ENCODE measurements around the gene HS3ST3B1.

The HS3ST3B1 gene

GRCh38 chr17:14300575-14301278 lies at the start of gene HS3ST3B1:
Gene HS3ST3B1, plus strand, starts transcription at chr17:14301081. Its CDS starts 438 bp downstream, at chr17:14301519.
- peak; percentile 99 for DNase-seq

DNA sequence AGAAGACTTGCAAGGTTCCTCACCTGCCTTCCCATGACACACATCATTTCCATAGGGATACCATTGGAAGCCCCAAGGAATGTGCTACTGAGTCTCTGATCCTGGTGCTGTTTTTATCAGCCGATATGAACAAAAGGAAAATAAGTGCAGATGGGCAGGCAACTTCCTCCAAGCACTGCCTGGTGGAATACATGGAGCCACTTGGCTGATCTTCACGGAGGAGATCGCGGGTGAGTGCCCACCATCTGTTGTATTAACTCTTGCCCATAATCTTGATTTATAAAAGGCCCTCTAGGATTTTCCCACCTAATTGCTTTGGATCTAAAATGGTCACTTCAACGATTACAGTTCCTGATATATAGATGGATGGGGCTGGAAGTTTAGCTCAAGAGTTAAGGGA lies 39.5 kb upstream of the HS3ST3B1 start:
- DNase-seq, result no peak

- DNase-seq, result no peak
Measured at GRCh38 chr17:14268264-14268663, 32.6 kb upstream of the HS3ST3B1 start.

GRCh38 chr17:14269473-14269872 lies 31.4 kb upstream of the HS3ST3B1 start:
- no peak for DNase-seq

GRCh38 chr17:14270508-14270907 lies 30.4 kb upstream of the HS3ST3B1 start:
- no peak for DNase-seq

GRCh38 chr17:14276535-14277250 lies 24.2 kb upstream of the HS3ST3B1 start:
- DNase-seq, result no peak

GRCh38 chr17:14281530-14281929 lies 19.4 kb upstream of the HS3ST3B1 start:
- no peak for DNase-seq

DNA sequence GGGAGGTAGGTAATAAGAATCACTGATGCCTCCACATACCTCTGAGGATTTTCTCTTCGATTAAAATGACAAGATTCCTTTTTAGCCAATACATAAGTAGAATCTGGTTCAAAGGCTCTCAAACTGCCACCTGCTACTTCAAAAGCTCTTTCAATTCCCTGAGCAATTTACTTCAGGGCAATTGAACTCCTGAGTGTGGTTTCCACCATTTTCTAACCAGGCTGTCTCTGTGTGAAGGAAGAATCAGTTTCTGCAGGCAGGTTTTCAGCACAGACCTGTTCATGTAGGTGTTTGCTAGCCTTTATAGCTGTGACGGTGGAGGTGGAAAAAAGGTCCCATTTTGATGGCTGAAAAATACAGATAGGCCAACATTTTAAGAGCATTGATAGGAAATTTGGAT lies 18.2 kb upstream of the HS3ST3B1 start:
- DNase-seq, result no peak

DNA sequence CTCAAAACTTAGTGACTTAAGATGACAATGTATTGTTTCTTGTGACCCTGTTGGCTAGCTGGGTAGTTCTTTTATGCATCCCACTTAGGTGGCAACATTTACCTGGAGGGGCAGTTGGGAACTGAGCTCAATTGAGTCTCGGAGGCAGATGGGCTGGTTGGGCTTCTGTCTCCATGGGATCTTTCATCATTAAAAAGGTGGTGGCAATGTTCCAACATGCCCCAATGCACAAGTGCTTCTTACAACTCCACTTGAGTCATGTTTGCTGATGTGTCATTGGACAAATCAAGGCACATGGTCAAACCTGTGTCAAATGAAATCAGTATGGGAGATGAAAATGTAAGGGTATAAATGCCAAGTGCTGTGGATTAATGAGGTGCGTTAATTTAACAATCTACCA lies 11.7 kb upstream of the HS3ST3B1 start:
- DNase-seq, result no peak

GRCh38 chr17:14294876-14295275 lies 6.0 kb upstream of the HS3ST3B1 start:
- DNase-seq, result no peak

DNA sequence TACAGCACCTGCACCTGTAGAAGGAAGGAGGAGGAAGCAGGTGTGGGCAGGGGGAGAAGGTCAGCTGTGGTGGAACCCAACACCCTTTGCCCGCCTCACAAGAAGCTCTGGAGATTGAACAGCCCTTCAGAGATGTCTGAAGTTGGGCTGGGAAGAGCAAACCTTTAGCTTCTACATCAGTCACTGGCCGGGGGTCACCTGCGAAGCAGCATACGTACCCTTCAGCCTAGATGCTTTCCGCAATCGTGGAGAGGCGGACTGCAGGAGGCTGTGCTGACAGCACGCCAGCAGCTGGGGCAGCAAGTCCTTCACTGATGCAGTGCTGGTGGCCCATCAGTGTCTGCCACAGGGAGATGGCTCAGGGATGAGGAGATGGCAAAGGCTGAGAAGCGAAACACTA lies 5.2 kb upstream of the HS3ST3B1 start:
- no peak for DNase-seq

DNA sequence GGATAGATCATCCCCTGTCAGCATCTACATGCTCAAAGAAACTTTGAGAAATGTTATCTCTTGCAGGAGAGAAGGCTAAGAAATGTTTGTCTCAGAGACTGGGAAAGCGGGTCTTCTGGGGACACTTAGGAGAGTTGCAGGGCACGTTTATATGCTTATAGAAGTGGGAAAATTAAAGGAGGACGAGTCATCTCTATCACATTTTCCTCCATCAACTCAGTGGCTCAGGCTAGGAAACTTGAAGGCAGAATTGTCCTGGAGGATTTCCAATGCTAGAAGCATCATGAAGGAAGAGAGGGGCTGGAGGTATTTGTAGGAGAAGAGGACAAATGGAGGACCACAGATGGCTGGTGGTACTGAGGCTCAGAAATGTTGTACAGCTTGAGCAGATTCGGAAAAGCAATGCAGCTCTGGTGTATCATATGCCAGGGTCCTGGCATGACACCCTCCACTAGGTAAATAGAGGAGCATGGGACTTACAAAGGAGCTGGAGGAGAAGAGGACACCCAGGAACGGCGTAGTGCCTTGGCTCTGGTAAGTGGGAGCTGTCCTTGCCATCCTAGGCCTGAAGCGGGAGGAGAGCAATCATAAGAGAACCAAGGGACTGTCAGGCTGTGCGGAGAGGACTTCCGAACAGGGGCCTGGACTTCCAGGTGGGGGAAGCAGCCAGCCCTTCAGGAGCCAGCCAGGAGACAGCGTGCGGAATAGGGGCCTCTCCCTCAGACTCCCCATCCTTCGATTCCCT lies 4.5 kb upstream of the HS3ST3B1 start:
- DNase-seq, result no peak

GRCh38 chr17:14297161-14297851 lies 3.6 kb upstream of the HS3ST3B1 start:
- no peak for DNase-seq

DNA sequence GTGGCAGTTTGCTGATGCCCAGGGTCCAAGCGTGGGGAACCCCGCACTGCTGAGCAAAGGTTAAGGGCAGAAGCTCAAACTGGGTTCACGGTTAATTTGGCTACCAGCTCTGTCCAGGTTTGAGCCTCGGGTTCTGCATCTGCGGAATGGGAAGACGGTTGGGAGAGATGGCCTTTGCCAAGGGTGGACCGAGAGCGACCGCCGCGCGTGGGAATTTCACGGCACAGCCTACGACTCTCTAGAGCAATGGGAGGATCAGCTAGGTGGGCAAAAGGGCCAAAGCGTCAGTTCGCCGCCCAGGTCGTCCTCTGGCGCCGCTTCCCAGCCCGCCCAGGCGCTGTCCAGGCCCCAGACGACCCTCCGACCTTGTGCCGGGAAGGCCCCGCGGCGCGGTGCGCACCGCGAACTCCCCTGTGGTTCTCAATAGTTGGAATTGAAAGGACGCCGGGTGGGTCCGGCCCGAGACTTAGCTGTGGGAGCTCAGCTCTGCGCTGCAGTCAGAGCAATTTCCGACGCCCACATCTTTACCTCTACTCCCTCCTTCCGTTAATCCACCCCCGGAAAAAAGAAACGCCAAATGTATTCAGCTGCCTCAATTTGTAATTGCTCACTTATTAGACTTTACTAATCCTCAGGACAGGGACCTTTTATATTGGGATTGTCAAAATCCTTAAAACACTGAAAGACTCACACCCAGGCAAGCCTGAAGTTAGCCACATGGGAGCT lies 2.5 kb upstream of the HS3ST3B1 start:
- no peak for DNase-seq

DNA sequence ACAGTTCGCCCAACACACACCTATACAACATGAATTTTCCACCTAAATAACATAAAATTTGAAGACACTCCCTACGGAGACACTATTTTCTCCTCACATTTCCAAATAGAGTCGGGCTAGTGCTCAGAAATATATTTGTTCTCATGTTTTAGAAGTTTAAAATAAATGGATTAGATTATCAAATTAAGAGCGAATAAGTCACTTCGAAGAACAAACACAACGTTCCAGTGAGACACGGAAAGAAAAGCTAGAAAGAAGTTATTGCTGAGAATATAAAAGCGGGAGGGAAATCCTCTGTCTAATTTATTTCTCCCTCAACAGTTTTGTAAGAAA lies 2.0 kb upstream of the HS3ST3B1 start:
- no peak for DNase-seq

GRCh38 chr17:14299280-14300141 lies 1.4 kb upstream of the HS3ST3B1 start:
- DNase-seq, result no peak

DNA sequence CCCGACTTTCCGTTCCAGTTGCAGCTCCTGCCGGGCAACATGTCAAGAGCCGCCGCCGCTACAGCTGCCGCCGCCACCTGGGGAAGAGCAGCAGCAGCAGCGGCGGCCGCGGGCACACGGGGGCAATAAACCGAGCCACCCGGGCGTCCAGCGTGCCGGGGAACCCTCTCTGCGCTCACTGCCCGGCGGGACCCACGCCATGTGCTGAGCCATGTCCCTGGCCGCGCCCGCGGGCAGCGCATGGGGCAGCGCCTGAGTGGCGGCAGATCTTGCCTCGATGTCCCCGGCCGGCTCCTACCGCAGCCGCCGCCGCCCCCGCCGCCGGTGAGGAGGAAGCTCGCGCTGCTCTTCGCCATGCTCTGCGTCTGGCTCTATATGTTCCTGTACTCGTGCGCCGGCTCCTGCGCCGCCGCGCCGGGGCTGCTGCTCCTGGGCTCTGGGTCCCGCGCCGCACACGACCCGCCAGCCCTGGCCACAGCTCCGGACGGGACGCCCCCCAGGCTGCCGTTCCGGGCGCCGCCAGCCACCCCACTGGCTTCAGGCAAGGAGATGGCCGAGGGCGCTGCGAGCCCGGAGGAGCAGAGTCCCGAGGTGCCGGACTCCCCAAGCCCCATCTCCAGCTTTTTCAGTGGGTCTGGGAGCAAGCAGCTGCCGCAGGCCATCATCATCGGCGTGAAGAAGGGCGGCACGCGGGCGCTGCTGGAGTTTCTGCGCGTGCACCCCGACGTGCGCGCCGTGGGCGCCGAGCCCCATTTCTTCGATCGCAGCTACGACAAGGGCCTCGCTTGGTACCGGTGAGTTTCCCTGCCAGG lies 604 bp downstream of the HS3ST3B1 start:
- DNase-seq, result no peak

GRCh38 chr17:14302091-14302430 lies 1.2 kb downstream of the HS3ST3B1 start:
- peak; percentile 47 for DNase-seq

GRCh38 chr17:14302431-14303099 lies 1.7 kb downstream of the HS3ST3B1 start:
- DNase-seq, result peak; percentile 73

Data from activated T-cell treated with anti-CD3 and anti-CD28 coated beads for 4 hours (primary cell).